HG03521 (cell line): ENCODE results near the gene TNS3.

Experiments used
- ATAC-seq: cut with Tn5 transposase; IDR thresholded peaks from one replicate; pipeline ENCODE4 v1.9.1; 2021; ENCODE audit warnings: mild to moderate bottlenecking, moderate library complexity; ENCODE audit not compliant: unreplicated experiment

Gene TNS3

GRCh38 chr7:47356261-47356660, 225.7 kb downstream of the TNS3 start:
- no peak for ATAC-seq

- no peak for ATAC-seq
Observed at GRCh38 chr7:47355684-47356083, 226.2 kb downstream of the TNS3 start.

- ATAC-seq: no peak
Observed at GRCh38 chr7:47354831-47355541, 226.9 kb downstream of the TNS3 start.

- ATAC-seq: no peak
Observed at GRCh38 chr7:47354071-47354470, 227.8 kb downstream of the TNS3 start.

- no peak for ATAC-seq
Observed at GRCh38 chr7:47352394-47352968, 229.4 kb downstream of the TNS3 start.

GRCh38 chr7:47351233-47352154, 230.4 kb downstream of the TNS3 start:
- ATAC-seq: no peak

GRCh38 chr7:47350425-47350824, 231.5 kb downstream of the TNS3 start:
- ATAC-seq: no peak

- ATAC-seq: no peak
Observed at GRCh38 chr7:47349401-47349800, 232.5 kb downstream of the TNS3 start.

GRCh38 chr7:47347816-47348385, 234.0 kb downstream of the TNS3 start:
- ATAC-seq: no peak

GRCh38 chr7:47347346-47347745, 234.6 kb downstream of the TNS3 start:
- ATAC-seq: no peak

GRCh38 chr7:47346377-47346914, 235.5 kb downstream of the TNS3 start:
- ATAC-seq: no peak

- ATAC-seq: no peak
Observed at GRCh38 chr7:47345857-47346298, 236.0 kb downstream of the TNS3 start.

- no peak for ATAC-seq
Observed at GRCh38 chr7:47344171-47344955, 237.5 kb downstream of the TNS3 start.

GRCh38 chr7:47343061-47343455, 238.9 kb downstream of the TNS3 start:
- no peak for ATAC-seq

GRCh38 chr7:47342296-47343060, 239.4 kb downstream of the TNS3 start:
- ATAC-seq: no peak

GRCh38 chr7:47340517-47340916, 241.4 kb downstream of the TNS3 start:
- no peak for ATAC-seq

GRCh38 chr7:47338026-47338425, 243.9 kb downstream of the TNS3 start:
- no peak for ATAC-seq

- ATAC-seq: peak; percentile 48
Observed at GRCh38 chr7:47337531-47337930, 244.4 kb downstream of the TNS3 start.
